Spleen (tissue), 11 donors: ENCODE results near the gene CDH13. TPM values are rescaled to one million over a fixed set of nuclear protein-coding genes. Genes with fewer than 3 reads are reported as not detected.

Experiments used
- DNase-seq: peaks from one replicate; pipeline ENCODE4 v3.0.0-alpha.2; 2020
- H3K27ac ChIP-seq, 8 donors: fragments of 200-600 bp; sonication (generic) in 7 of 8; 1 replicate in 4 of 8; 2 replicates in 4 of 8; pipeline versions ENCODE4 v1.5.0 to v1.8.0; 2016 to 2021; ENCODE audit warnings: inconsistent platforms in 4 of 8, mild to moderate bottlenecking in 4 of 8, moderate library complexity in 1 of 8
- H3K27me3 ChIP-seq, 7 donors: fragments of 200-600 bp; sonication (generic) in 6 of 7; replicated peaks in 1 of 7; 1 replicate in 4 of 7; 2 replicates in 3 of 7; pipeline versions ENCODE4 v1.5.0 to v1.8.0; 2016 to 2021; ENCODE audit warnings: inconsistent platforms in 3 of 7, mild to moderate bottlenecking in 1 of 7
- H3K36me3 ChIP-seq, 6 donors: fragments of 200-600 bp; sonication (generic) in 5 of 6; 1 replicate in 4 of 6; 2 replicates in 2 of 6; pipeline versions ENCODE4 v1.5.0 to v1.8.0; 2016 to 2021; ENCODE audit warnings: inconsistent platforms in 2 of 6
- H3K4me1 ChIP-seq, 6 donors: fragments of 200-600 bp; sonication (generic) in 5 of 6; 1 replicate in 3 of 6; 2 replicates in 3 of 6; pipeline versions ENCODE4 v1.5.0 to v1.8.0; 2016 to 2021; ENCODE audit warnings: inconsistent platforms in 3 of 6
- H3K4me3 ChIP-seq, 8 donors: fragments of 200-600 bp; sonication (generic) in 7 of 8; 1 replicate in 4 of 8; 2 replicates in 4 of 8; pipeline versions ENCODE4 v1.5.0 to v1.8.0; 2016 to 2021; ENCODE audit warnings: inconsistent platforms in 4 of 8, mild to moderate bottlenecking in 4 of 8, moderate library complexity in 2 of 8
- H3K9me3 ChIP-seq, 8 donors: fragments of 200-600 bp; sonication (generic) in 7 of 8; 1 replicate in 4 of 8; 2 replicates in 4 of 8; pipeline versions ENCODE4 v1.5.0 to v1.8.0; 2016 to 2021; ENCODE audit warnings: inconsistent platforms in 4 of 8
- POLR2A ChIP-seq, 3 donors: fragments of 450-650 bp; IDR thresholded peaks; one replicate each; pipeline ENCODE4 v1.5.1; 2017; ENCODE audit warnings: antibody characterized with exemption in 3 of 3, mild to moderate bottlenecking in 1 of 3
- POLR2AphosphoS5 ChIP-seq, 3 donors: sonication (generic); formaldehyde crosslinking; IDR thresholded peaks; one replicate each; pipeline ENCODE4 v1.5.1; 2017; ENCODE audit warnings: antibody characterized with exemption in 3 of 3
- WGBS, 5 donors: extraction: QIAGEN DNeasy Blood & Tissue Kit in 3 of 5; methylation state at CpG; one replicate each; pipeline versions ENCODE4 v1.1.5 to v1.1.7; 2013 to 2018; 5-methylcytosine and 5-hydroxymethylcytosine counted together
- intact Hi-C: fragments of 100-400 bp; cut with DNase I; formaldehyde crosslinking; loops from one replicate; pipeline ENCODE4 v1.15.0; 2023; ENCODE audit warnings: low total_unique reads
- polyA plus RNA-seq, 3 donors: library from polyadenylated mRNA; stranded (reverse); fragments of 200-250 nt; gene quantifications; one replicate each; pipeline ENCODE4 v1.2.1, GENCODE V29; 2013
- total RNA-seq, 7 donors: library from RNA; depleted of rRNA in 3 of 7; stranded (reverse); fragments of >200 nt in 3 of 7; fragmentation: NEBNext Ultra II Directional in 4 of 7; extraction: Animal tissue kit (Norgen Biotek cat#: 25700) in 4 of 7; gene quantifications; one replicate each; pipeline versions ENCODE4 v1.1.0 to v1.2.1, GENCODE V29; 2016 to 2021
- TF ChIP-seq, protein P1 (sequence below), 11 experiments: fragments of 200-600 bp in 7 of 11; fragments of 450-650 bp in 4 of 11; sonication (generic) in 4 of 11; IDR thresholded peaks in 8 of 11; conservative IDR thresholded peaks in 3 of 11; 1 replicate in 7 of 11; 2 replicates in 4 of 11; pipeline versions ENCODE4 v1.4.0 to v1.8.0; 2016 to 2021; ENCODE audit warnings: antibody characterized with exemption in 11 of 11, inconsistent platforms in 4 of 11, mild to moderate bottlenecking in 1 of 11
- donor health status: healthy with polysubstance abuse.
- donor health status: DM: no; HTN: no; CAD: no; lungs with moderate emphysema.
- donor health status: DM: no; HTN: no; CAD: no.
- donor health status: Bipolar disorder and iron deficiency.
- donor health status: healthy.
- donor health status: DM: no; HTN: no; CAD: no.
- donor health status: DM: yes; HTN: yes; CAD: no.

The CDH13 gene
- total and polyA plus RNA-seq, 10 donors: 0.13 to 4.6 (median 1.1) TPM

GRCh38 chr16:82758904-82759303, 132.1 kb downstream of the CDH13 start:
- no peaks in the 10 kb centered on the region for H3K9me3 ChIP-seq
- 83 to 95% (median 94%) methylated on average over 2 of the region's 2 CpGs for WGBS, 5 donors
- H3K4me1 ChIP-seq: peaks cover 0 to 19% (median 11%) of the 10 kb centered on the region in 6 donors
- intact Hi-C loops: no loop called here
- no peak overlapping the region for H3K4me3 ChIP-seq
- H3K27ac ChIP-seq: no peak overlapping the region
- no peak for DNase-seq
- H3K36me3 ChIP-seq: no peaks in the 10 kb centered on the region
- TF ChIP-seq POLR2A (IDR thresholded peaks at IDR 0.05) (no peak), POLR2AphosphoS5 (IDR thresholded peaks at IDR 0.05) (no peak)
- TF ChIP-seq, protein P1, sequence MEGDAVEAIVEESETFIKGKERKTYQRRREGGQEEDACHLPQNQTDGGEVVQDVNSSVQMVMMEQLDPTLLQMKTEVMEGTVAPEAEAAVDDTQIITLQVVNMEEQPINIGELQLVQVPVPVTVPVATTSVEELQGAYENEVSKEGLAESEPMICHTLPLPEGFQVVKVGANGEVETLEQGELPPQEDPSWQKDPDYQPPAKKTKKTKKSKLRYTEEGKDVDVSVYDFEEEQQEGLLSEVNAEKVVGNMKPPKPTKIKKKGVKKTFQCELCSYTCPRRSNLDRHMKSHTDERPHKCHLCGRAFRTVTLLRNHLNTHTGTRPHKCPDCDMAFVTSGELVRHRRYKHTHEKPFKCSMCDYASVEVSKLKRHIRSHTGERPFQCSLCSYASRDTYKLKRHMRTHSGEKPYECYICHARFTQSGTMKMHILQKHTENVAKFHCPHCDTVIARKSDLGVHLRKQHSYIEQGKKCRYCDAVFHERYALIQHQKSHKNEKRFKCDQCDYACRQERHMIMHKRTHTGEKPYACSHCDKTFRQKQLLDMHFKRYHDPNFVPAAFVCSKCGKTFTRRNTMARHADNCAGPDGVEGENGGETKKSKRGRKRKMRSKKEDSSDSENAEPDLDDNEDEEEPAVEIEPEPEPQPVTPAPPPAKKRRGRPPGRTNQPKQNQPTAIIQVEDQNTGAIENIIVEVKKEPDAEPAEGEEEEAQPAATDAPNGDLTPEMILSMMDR (IDR thresholded peaks at IDR 0.05 in 8 of 11, conservative IDR thresholded peaks at IDR 0.05 in 3 of 11): no peak
- no peaks in the 10 kb centered on the region for H3K27me3 ChIP-seq

DNA sequence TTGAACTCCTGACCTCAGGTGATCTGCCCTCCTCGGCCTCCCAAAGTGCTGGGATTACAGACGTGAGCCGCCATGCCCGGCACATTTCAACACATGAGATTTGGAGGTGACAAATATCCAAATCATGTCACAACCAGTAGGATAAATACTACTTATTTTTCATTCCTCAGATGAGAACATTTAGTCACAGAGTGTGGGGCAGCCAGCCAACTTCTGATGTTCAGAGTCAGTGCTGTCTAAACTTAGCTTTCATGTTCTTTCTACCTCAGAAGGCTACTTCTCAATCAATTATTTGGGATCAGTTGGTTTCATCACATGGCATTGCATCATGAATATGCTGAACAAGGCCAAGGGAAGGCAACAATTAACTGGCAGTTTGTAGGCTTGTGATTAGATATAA, 134.5 kb downstream of the CDH13 start:
- H3K4me1 ChIP-seq: peaks cover 0 to 19% (median 11%) of the 10 kb centered on the region in 6 donors
- no peak for DNase-seq
- 89 to 98% (median 93%) methylated on average over 4 of the region's 4 CpGs for WGBS, 5 donors

DNA sequence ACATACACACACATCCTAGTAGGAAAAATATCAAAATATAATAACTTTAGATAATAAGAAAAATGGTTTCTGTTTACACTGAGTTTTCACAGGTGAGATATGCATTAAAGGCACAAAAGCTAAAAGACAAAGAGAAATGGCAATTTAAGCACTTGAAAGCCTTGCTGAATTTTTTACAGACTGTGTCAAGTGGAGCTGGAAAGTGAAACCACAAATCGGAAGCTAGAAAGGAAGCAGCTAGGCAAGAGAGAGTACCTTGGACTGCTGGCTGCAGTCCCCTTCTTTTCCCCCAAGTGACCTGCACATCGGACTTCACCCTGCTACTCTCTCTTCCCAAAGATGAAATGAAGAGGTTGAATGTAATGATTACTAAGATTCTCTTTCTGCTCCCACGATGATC, 135.1 kb downstream of the CDH13 start:
- no peaks in the 10 kb centered on the region for H3K9me3 ChIP-seq
- TF ChIP-seq POLR2AphosphoS5 (IDR thresholded peaks at IDR 0.05): no peak
- TF ChIP-seq POLR2A (IDR thresholded peaks at IDR 0.05): no peak
- TF ChIP-seq, protein P1 (IDR thresholded peaks at IDR 0.05 in 8 of 11, conservative IDR thresholded peaks at IDR 0.05 in 3 of 11): no peak
- intact Hi-C loops: no loop called here
- H3K27ac ChIP-seq: no peak overlapping the region
- no peak for DNase-seq
- H3K4me1 ChIP-seq: peaks cover 0 to 19% (median 11%) of the 10 kb centered on the region in 6 donors
- no peaks in the 10 kb centered on the region for H3K36me3 ChIP-seq
- H3K4me3 ChIP-seq: peak overlapping the region in 1 of 8 donors; percentile 48
- H3K27me3 ChIP-seq: no peaks in the 10 kb centered on the region
- 4 to 13% (median 8%) methylated on average over 3 of the region's 3 CpGs for WGBS, 5 donors

More for the DNA sequence above, 134.5 kb downstream of the CDH13 start:
- TF ChIP-seq POLR2AphosphoS5 (IDR thresholded peaks at IDR 0.05): no peak
- TF ChIP-seq, protein P1 (IDR thresholded peaks at IDR 0.05 in 8 of 11, conservative IDR thresholded peaks at IDR 0.05 in 3 of 11): no peak
- no peak for TF ChIP-seq POLR2A (IDR thresholded peaks at IDR 0.05)
- Histone ChIP-seq H3K4me3 (no peak overlapping the region), H3K27ac (no peak overlapping the region), H3K27me3 (no peaks in the 10 kb centered on the region), H3K36me3 (no peaks in the 10 kb centered on the region), H3K9me3 (no peaks in the 10 kb centered on the region)
- intact Hi-C loops: no loop called here

GRCh38 chr16:82763371-82763770, 136.6 kb downstream of the CDH13 start:
- Histone ChIP-seq H3K27me3 (no peaks in the 10 kb centered on the region), H3K27ac (no peak overlapping the region), H3K4me3 (no peak overlapping the region), H3K36me3 (no peaks in the 10 kb centered on the region), H3K4me1 (peaks cover 0 to 19% (median 11%) of the 10 kb centered on the region in 6 donors), H3K9me3 (no peaks in the 10 kb centered on the region)
- WGBS, 5 donors: 84 to 96% (median 90%) methylated on average over 2 of the region's 2 CpGs
- intact Hi-C loops: no loop called here
- no peak for TF ChIP-seq POLR2AphosphoS5 (IDR thresholded peaks at IDR 0.05)
- TF ChIP-seq, protein P1 (IDR thresholded peaks at IDR 0.05 in 8 of 11, conservative IDR thresholded peaks at IDR 0.05 in 3 of 11): no peak
- no peak for TF ChIP-seq POLR2A (IDR thresholded peaks at IDR 0.05)
- no peak for DNase-seq
